GM21717 (cell line): ENCODE data around the gene GABPB2.

Source experiments
- ATAC-seq: cut with Tn5 transposase; IDR thresholded peaks from one replicate; pipeline ENCODE4 v1.9.1; 2021; ENCODE audit warnings: mild to moderate bottlenecking, moderate library complexity; ENCODE audit not compliant: unreplicated experiment

The GABPB2 gene

DNA sequence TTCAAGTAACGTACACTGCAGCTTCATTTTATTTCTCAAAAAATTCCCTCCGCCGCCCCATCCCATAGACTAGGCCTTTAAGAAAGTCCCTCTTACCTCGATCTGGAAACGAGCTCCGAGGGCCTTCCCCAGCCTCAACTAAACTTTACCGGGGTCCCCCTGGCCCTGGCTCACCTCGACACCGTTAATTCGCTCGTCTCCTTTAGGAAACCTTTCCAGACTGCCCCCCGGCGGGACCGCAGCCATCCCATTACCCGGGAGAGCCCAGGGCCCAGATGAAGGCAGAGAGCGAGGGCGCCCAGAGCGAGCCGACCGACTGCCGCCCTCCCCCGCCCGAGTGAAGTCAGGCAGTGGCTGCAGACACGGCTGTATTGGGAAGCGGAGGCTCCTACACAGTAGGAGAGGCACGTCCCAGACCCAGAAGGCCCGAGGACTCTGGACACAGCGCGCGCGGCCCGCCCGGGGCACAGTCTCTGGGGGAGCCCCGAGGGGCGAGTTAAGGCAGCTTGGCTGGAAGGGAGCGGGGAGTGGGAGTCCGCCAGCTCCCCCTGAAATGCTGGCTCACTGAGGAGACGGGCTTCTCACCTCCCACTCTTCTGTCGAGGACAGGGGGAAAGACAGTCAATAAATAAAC is 61.3 kb downstream of the GABPB2 start:
- no peak for ATAC-seq

- ATAC-seq = no peak
Measured at GRCh38 chr1:151132335-151133017, 61.9 kb downstream of the GABPB2 start.

DNA sequence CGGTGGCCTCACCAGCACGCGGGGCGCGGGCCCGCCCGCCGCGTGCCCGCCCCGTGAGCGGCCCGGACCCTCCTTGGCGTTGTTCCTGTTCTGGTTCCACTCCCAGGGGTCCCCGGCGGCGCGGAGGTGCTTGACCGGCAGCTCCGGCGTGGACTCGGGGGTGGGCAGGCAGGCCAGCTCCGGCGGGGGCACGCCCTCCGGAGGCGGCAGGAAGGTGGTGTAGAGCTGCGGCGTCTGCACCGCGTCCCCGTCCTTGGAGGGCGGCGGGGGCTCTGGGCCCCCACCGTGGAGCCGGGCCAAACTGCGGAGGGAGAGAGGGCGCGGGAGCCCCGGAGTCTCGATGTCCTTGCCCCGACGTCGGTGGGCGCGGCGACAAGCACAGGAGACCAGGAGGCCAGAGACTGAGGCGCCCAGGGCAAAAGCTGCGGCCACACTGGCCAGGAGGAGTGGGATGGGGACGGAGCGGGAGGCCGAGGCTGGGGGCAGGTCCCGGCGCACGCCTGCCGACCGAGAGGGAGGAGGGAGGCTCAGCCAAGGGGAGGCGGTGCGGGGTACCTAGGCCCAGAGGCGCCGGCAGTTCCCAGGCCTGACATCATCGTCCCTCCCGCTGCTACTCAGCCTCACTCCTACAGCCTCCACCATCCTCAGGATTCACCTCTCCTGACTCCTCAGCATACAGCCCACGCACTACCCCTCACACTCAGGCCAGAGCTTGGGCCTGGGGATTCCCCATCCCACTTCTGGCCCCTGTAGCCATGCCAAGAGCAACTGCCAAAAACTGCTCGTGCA is 62.7 kb downstream of the GABPB2 start:
- no peak for ATAC-seq

- ATAC-seq = no peak
Measured at GRCh38 chr1:151134396-151134795, 63.8 kb downstream of the GABPB2 start.

DNA sequence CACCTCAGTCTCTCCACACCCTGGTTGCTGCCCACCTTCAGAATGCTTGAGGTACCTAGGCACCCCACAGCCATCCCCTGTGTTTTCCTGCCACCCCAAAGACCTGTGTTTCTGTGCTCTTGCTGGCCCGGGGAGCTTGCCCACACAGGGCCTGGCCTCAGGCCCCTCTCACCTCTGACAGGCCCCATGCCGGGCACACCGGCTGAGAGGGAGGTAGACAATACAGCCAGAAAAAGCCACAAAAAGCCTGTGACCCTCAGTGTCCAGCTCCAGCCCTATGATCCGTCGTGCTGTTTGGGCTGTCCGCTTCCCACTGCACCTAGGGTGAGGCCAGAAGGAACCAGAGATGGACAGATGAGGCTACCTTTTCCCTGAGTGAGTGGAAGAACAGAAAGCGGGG is 64.4 kb downstream of the GABPB2 start:
- ATAC-seq = no peak

- no peak for ATAC-seq
Measured at GRCh38 chr1:151135433-151136385, 65.1 kb downstream of the GABPB2 start.

DNA sequence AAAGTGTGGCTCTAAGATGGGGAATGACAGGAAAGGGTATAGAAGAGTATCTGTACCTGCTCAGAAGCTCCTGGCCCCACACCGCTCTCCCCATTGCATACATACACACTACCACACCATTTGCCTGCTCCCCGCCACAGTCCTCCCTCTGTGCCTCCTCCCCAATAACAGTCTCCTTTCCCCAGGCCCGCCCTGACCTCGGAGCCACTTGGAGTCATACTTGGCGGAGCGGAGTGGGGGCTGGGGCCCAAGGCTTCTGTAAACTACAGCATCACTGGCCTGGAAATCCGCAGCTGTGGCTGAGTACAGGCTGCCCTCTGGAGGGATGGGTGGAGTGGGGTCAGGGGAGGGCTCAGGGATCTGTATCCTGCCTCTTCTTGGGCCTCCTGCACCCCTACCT is 67.2 kb downstream of the GABPB2 start:
- no peak for ATAC-seq

DNA sequence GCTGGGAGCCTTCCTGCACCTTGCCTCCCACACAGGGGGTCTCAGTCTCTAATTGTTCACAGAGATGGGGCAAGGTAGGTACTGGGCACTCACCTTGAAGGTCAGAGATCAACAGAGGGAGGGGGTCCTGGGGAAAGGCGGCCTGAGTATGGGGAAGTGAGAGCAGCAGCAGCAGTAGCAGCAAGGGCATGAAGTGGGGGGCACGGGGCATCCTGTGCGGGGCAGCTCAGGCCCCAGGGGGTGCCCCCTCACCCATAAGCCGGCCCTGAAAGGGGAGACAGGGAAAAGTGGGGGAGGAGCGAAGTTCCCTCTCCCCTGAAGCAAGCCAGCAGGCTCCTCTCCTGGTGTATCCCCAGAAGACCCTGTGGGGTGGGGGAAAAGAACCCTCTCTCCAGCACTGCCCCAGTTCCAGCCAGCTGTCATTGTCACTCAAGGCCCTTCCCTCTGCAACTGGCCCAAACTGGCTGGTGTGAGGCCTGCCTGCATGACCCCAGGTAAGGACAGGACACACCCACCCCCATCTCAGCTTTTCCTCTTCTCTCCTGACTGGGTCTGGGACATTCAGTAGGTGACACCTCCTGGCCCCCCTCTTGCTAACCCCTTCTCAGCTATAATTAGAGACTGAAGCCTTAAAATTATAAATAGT is 72.0 kb downstream of the GABPB2 start:
- no peak for ATAC-seq

GRCh38 chr1:151143057-151143435 is 72.5 kb downstream of the GABPB2 start:
- ATAC-seq = no peak

GRCh38 chr1:151143986-151144385 is 73.4 kb downstream of the GABPB2 start:
- no peak for ATAC-seq

GRCh38 chr1:151144474-151145303 is 74.1 kb downstream of the GABPB2 start:
- ATAC-seq = no peak

DNA sequence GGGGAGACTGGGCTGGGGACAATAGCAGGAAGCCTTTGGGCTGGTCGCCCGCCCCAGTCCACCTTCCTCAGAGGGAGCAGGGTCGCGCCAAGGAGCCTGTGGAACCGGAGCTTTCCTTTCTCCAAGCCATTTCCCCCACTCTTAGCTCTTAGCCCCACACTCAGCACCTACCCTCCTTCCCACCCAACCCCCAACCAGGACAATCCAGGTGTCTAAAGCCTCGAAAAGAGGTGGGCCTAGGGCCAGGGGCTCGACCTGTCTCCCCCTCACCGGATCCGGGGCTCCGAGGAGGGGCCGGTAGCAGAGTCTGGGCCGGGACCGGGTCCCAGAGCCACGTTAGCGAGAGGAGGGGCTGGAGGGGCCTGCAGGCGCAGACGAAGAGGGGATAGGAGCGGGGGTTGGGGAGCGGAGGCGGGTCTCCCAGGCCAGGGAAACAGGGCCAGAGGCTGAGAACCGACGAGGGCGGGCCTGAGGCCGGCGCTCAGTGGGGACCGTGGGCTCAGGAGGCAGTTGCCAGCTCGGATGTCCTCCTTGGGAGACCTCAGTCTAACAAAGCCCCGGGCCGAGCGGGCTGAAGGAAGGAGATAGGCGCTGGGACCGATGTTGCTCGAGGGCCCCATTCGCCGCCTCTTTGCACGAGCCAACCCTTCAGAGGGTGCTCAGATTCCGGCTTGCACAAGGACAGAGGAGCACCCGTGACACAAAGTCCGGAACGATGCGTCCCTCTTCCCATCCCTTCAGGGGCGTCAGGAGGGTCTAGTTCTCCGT is 74.9 kb downstream of the GABPB2 start:
- ATAC-seq = no peak

GRCh38 chr1:151146072-151146411 is 75.5 kb downstream of the GABPB2 start:
- no peak for ATAC-seq

GRCh38 chr1:151146412-151147131 is 76.0 kb downstream of the GABPB2 start, which contains the start of gene SEMA6C:
SEMA6C (minus strand) TSS chr1:151146631; CDS start chr1:151142621, 4,010 bp downstream.
- peak; percentile 94 for ATAC-seq

DNA sequence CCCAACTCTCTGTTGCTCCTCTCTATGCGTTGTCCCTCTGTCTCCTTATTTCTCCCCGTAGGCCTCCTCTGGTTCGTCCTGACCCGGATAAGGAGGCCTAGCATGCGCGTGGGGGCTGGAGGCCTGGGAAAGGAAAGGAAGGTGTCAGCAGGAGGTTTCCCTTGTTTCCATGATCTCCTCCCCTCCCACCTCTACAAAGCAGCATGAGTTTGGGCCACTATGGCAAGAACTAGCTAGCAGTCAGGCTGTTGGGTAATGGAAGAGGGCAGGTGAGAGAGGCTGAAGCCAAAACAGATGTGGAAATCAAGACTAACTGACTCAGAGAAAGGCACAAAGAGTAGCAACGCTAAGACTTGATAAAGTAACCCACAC is 76.6 kb downstream of the GABPB2 start:
- no peak for ATAC-seq

- ATAC-seq = no peak
Measured at GRCh38 chr1:151147665-151148064, 77.1 kb downstream of the GABPB2 start.

GRCh38 chr1:151156515-151156819 is 85.9 kb downstream of the GABPB2 start, which contains the start of gene TNFAIP8L2:
TNFAIP8L2 (plus strand) TSS chr1:151156649; CDS start chr1:151158698, 2,049 bp downstream.
- ATAC-seq = peak; percentile 62

GRCh38 chr1:151157067-151157531 is 86.5 kb downstream of the GABPB2 start:
- ATAC-seq = no peak
